HepG2 (cell line): ENCODE data around the gene ALPK3. TPM values are rescaled to one million over a fixed set of nuclear protein-coding genes. Genes with fewer than 3 reads are reported as not detected.
A peak's percentile ranks its signal among the peaks of the same experiment; 100 is the strongest.

Experiments
- CCAR2 ChIP-seq: fragments of 200-400 bp; formaldehyde crosslinking; optimal IDR thresholded peaks from 2 replicates; pipeline ENCODE3; 2018; ENCODE audit warnings: low read depth, mild to moderate bottlenecking, low read length, moderate library complexity
- HOXA5 ChIP-seq: sonication (generic); formaldehyde crosslinking; IDR thresholded peaks from 2 replicates; pipeline ENCODE4 v1.4.0; 2020; ENCODE audit warnings: missing genetic modification reagents
- MYC ChIP-seq: sonication (generic); formaldehyde crosslinking; IDR thresholded peaks from 2 replicates; pipeline ENCODE4 v1.9.0; 2021; ENCODE audit warnings: missing genetic modification reagents, borderline replicate concordance
- NFIB ChIP-seq: sonication (generic); formaldehyde crosslinking; IDR thresholded peaks from 2 replicates; pipeline ENCODE4 v1.9.0; 2021; ENCODE audit warnings: missing genetic modification reagents, mild to moderate bottlenecking, borderline replicate concordance
- RFXANK ChIP-seq: IDR thresholded peaks from 2 replicates; pipeline ENCODE4 v1.6.1; 2016
- SRSF9 ChIP-seq: fragments of 200-400 bp; formaldehyde crosslinking; IDR thresholded peaks from 2 replicates; pipeline ENCODE4 v1.6.1; 2018; ENCODE audit warnings: borderline replicate concordance, mild to moderate bottlenecking, low read depth, low read length; ENCODE audit not compliant: insufficient read depth, poor library complexity, severe bottlenecking
- THAP11 ChIP-seq: IDR thresholded peaks from 2 replicates; pipeline ENCODE4 v1.6.1; 2016; ENCODE audit warnings: missing biosample characterization, missing genetic modification reagents
- THAP9 ChIP-seq: sonication (generic); formaldehyde crosslinking; IDR thresholded peaks from 2 replicates; pipeline ENCODE4; 2020; ENCODE audit warnings: missing genetic modification reagents, mild to moderate bottlenecking, borderline replicate concordance
- TMF1 ChIP-seq: sonication (generic); formaldehyde crosslinking; IDR thresholded peaks from 2 replicates; pipeline ENCODE4 v1.8.1; 2022; ENCODE audit warnings: low read depth, missing genetic modification reagents
- USF2 ChIP-seq, 2 experiments: sonication (generic) in 1 of 2; formaldehyde crosslinking in 1 of 2; IDR thresholded peaks; 2 replicates each; pipeline versions ENCODE4 v1.5.1 to v1.6.1; 2011 to 2020; ENCODE audit warnings: borderline replicate concordance in 1 of 2, low read depth in 1 of 2, low read length in 1 of 2, mild to moderate bottlenecking in 1 of 2, missing genetic modification reagents in 1 of 2, moderate library complexity in 1 of 2
- ZBTB3 ChIP-seq: sonication (generic); formaldehyde crosslinking; IDR thresholded peaks from 2 replicates; pipeline ENCODE4 v1.4.0; 2020; ENCODE audit warnings: low read depth, mild to moderate bottlenecking, moderate library complexity, missing genetic modification reagents, borderline replicate concordance
- ZBTB8A ChIP-seq: sonication (generic); formaldehyde crosslinking; IDR thresholded peaks from 2 replicates; pipeline ENCODE4 v1.4.0; 2020; ENCODE audit warnings: mild to moderate bottlenecking, low read depth, missing genetic modification reagents, borderline replicate concordance
- ZFY ChIP-seq: sonication (generic); formaldehyde crosslinking; IDR thresholded peaks from 2 replicates; pipeline ENCODE4 v1.4.0; 2020; ENCODE audit warnings: missing genetic modification reagents
- ZNF235 ChIP-seq: sonication (generic); formaldehyde crosslinking; IDR thresholded peaks from 2 replicates; pipeline ENCODE4 v1.8.1; 2023; ENCODE audit warnings: mild to moderate bottlenecking, missing genetic modification reagents, borderline replicate concordance
- ZNF256 ChIP-seq: sonication (generic); formaldehyde crosslinking; conservative IDR thresholded peaks from 2 replicates; pipeline ENCODE4 v1.4.0; 2020; ENCODE audit warnings: missing genetic modification reagents
- ZNF382 ChIP-seq: sonication (generic); formaldehyde crosslinking; IDR thresholded peaks from 2 replicates; pipeline ENCODE4 v1.5.0; 2020; ENCODE audit warnings: missing genetic modification reagents, mild to moderate bottlenecking, borderline replicate concordance
- ZNF446 ChIP-seq: sonication (generic); formaldehyde crosslinking; IDR thresholded peaks from 2 replicates; pipeline ENCODE4 v1.5.0; 2020; ENCODE audit warnings: mild to moderate bottlenecking, missing genetic modification reagents
- ZNF468 ChIP-seq: sonication (generic); formaldehyde crosslinking; IDR thresholded peaks from 2 replicates; pipeline ENCODE4 v1.8.0; 2022; ENCODE audit warnings: mild to moderate bottlenecking, moderate library complexity, missing genetic modification reagents
- ZNF557 ChIP-seq: sonication (generic); formaldehyde crosslinking; IDR thresholded peaks from 2 replicates; pipeline ENCODE4 v1.4.0; 2020; ENCODE audit warnings: missing genetic modification reagents
- ZNF710 ChIP-seq: sonication (generic); formaldehyde crosslinking; IDR thresholded peaks from 2 replicates; pipeline ENCODE4 v1.5.0; 2020; ENCODE audit warnings: mild to moderate bottlenecking, missing genetic modification reagents, borderline replicate concordance
- ZNF713 ChIP-seq: sonication (generic); formaldehyde crosslinking; IDR thresholded peaks from 2 replicates; pipeline ENCODE4 v1.4.0; 2020; ENCODE audit warnings: mild to moderate bottlenecking, missing genetic modification reagents
- polyA plus RNA-seq, 8 experiments: library from polyadenylated mRNA; depleted of rRNA in 3 of 8; stranded (reverse) in 7 of 8; unstranded in 1 of 8; fragments of >200 nt; fragmentation: Illumina TruSeq in 4 of 8; extraction: Trizol in 4 of 8; gene quantifications; 2 replicates each; pipeline versions ENCODE4 v1.2.1 to v1.2.3, GENCODE V29; 2011 to 2016; ENCODE audit warnings: low read depth in 4 of 8, missing spikeins in 1 of 8, mixed read lengths in 1 of 8; ENCODE audit not compliant: insufficient read depth in 1 of 8
- total RNA-seq, 5 experiments: library from RNA; depleted of rRNA; stranded (reverse); fragments of >200 nt; fragmentation: Illumina TruSeq; extraction: Trizol; gene quantifications; 2 replicates each; pipeline ENCODE4 v1.2.3, GENCODE V29; 2016; ENCODE audit warnings: low read depth in 1 of 5

Gene ALPK3
- total and polyA plus RNA-seq, 2 of the 13 experiments (the other 11 are each of a cell fraction or from before 2014, with no cell fraction given): 0.04 to 0.42 TPM

GRCh38 chr15:84818261-84819131, 1.3 kb downstream of the ALPK3 start (continued):
- no peak for TF ChIP-seq ZNF710 (CRISPR knock-in tag)
- no peak for TF ChIP-seq ZNF713 (CRISPR knock-in tag)
- no peak for TF ChIP-seq USF2 (IDR thresholded peaks at IDR 0.05; ENCODE audit: low read depth, low read length)
- TF ChIP-seq USF2 (CRISPR knock-in tag; IDR thresholded peaks at IDR 0.05; ENCODE audit: borderline replicate concordance): no peak; the same call in 1 of the 2 replicates
- no peak for TF ChIP-seq ZNF235 (CRISPR knock-in tag)
- TF ChIP-seq THAP9 (CRISPR knock-in tag): no peak; the same call in 1 of the 2 replicates
- TF ChIP-seq TMF1 (CRISPR knock-in tag): no peak
- no peak for TF ChIP-seq ZBTB8A (CRISPR knock-in tag)
- TF ChIP-seq ZNF468 (CRISPR knock-in tag): no peak
- TF ChIP-seq RFXANK: 0 out of 2 replicates have a peak, but pooled peaks have one; percentile 7
- TF ChIP-seq ZFY: no peak; the same call in 1 of the 2 replicates
- peak; percentile 27; the same call in 1 of the 2 replicates for TF ChIP-seq THAP11
- TF ChIP-seq NFIB (CRISPR knock-in tag): no peak
- TF ChIP-seq ZNF446 (CRISPR knock-in tag): no peak
- TF ChIP-seq ZNF256 (CRISPR knock-in tag): no peak
- TF ChIP-seq MYC (CRISPR knock-in tag): peak; percentile 24; the same call in 1 of the 2 replicates
- no peak for TF ChIP-seq ZBTB3 (CRISPR knock-in tag)
- no peak for TF ChIP-seq ZNF382 (CRISPR knock-in tag)
- 0 out of 2 replicates have a peak, but pooled peaks have one; percentile 30 for TF ChIP-seq ZNF557
- no peak for TF ChIP-seq CCAR2
- TF ChIP-seq HOXA5: 0 out of 2 replicates have a peak, but pooled peaks have one; percentile 25
- TF ChIP-seq SRSF9: no peak
